Measurements from ENCODE around the gene MEX3B.
A peak's percentile ranks its signal among the peaks of the same experiment; 100 is the strongest.
"Not testable (repeated sequence)": the region's sequence is repeated elsewhere in the genome, so short reads cannot be mapped to it uniquely, and the experiment has no call there.

Gene MEX3B

DNA sequence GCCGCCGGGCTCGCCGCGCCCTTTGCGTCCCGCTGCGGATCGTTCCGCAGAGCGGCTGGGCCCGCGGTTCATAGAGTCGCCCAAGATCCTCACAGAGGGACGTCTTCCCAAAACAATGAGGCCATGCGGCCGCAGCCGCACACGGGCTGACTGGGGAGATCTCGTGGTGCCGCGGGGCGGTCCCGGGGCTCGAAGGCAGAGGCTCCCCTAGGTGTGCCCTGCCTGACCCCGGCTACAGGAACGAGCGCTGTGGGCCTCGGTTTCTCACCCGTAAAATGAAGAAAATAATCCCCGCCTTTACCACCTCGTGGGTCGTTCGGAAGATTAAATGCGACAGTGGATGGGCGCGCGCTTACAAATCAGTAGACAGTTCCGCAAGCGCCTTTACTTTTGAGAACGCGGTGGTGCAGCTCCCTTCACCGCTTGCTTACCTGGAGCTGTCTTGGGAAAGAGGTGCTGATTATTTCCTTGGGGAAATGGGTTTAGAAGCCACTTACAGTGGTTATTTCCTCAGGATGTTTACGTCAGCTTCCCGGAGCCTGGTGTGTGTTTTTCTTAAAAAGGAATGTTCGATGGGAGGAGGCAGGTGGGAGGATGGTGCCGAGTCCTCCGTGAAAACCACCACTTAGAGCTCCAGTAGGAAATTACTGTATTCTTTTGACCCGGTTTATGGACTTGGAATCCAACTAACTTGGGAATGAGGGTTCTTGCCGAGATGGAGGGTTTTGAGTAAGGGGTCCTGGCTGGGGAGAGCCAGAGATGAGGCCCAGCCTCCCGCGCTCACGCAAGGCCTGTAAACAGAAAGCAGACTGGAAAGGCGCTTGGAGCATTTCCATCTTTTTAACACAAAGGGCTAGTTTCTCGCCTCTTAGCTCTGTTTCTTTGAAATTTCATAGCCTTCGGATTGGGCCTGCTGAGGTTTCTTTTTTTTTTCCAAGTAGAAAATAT lies 1.9 kb upstream of the MEX3B start:
- no peak for DNase-seq

- peak; percentile 94 to 95 for DNase-seq
Observed at GRCh38 chr15:82046666-82047452, 1.0 kb upstream of the MEX3B start.

DNA sequence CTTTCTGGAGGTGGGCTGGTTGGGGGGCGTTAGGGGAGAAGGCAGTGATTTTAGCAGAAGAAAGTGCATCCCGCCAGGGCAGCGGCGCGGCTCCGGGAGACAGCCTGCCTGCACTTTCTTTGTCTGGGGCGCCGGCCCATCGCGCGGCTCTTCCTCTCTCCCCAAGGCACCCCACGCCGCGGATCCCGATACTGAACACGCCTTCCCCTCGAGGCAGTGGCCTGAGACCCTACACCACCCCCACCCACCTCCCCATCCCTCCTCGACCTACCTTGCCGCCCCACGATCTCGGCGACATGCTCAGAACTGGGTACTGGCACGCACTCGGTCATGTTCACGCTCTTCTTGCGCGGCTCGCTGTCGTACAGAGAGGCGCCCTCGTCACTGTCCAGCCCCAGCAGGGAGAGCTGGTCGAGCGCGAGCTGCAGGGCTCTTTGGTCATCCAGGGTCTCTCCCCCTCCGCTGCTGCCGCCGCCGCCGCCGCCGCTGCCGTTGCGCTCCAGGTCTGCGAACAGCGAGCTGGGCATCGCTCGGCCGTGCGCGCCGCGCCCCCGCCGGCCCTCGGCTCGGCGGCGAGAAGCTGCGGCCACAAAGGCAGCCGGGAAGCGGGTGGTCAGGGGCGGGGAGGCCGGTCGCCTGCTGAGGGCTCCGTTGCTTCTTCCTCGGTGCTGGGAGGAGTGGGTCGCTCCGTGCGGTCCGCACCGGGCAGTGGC lies 483 bp downstream of the MEX3B start:
- peak; percentile 23 to 44 for DNase-seq

- DNase-seq = peak; percentile 33 to 43
Observed at GRCh38 chr15:82044373-82045178, 1.2 kb downstream of the MEX3B start.

DNA sequence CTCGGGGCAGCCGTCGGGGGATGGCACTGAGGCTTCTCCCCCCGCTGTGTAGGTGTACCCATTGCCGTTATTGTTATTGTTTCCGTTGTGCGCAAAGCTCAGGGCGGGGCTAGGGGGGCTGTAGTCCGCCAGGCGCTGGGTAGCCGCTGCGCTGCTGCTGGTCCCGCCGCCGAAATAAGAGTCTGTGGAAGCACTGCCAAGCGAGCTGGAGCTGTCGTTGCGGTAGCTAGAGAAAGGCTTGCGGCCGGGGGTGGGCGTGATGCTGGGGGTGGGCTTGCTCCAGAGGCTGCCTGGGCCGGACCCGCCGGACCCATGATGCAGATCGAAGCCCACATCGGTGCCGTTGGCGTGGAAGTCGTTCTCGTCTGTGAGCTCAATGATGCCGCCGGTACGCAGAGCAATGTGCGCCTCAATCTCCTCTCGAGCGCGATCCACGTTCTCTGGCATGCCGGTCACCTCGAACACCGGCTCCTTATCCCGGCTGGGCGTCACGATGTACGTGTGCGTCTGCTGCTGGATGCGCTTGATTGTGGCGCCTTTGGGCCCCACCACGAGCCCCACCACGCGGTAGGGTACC lies 1.9 kb downstream of the MEX3B start:
- DNase-seq = no peak

DNA sequence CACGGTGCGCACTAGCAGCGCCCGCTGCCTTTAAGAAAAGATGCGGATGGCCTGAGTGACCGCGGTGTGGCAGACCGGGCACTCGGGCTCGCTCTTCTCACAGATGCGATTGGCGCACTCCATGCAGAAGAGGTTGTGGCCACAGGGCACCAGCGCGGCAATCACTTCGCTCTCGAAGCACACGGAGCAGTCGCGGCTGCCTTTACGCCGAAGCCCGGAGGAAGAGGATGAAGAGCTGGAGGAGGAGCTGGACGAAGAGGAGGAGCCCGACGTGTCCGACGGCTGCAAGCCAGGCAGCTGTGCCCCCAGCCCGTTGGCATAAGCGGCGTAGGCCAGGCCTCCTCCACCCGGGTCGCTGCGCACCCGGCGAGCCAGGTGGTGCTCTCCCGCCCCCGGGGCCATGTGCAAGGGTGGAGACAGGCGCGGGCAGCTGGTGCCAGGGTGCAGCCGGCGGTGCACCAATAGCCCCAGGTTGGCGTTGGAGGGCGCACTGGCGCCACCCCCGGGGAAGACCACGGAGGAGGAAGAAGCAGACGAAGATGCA lies 2.6 kb downstream of the MEX3B start:
- peak in 1 of 2 experiments; percentile 57 for DNase-seq

GRCh38 chr15:82040862-82041261 lies 5.0 kb downstream of the MEX3B start:
- peak in 1 of 2 experiments; percentile 32 for DNase-seq

DNA sequence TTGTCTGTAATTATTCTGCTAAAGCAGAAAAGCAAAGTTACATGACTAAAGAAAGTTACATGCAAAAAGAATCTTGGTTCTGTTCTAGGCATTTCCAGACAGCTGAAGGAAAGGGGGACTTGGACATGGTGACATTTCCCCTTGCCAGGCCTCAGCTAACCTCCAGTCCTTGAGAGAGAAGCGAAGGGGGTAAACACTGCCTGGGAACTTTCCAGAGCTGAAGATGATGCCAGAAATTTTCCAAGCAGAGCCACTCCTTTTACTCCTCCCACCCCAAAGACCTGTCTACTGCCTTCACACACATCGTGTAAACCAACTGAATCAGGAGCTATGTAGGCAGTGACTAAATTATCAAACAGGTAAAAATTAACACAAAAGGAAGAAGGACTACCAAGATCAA lies 5.4 kb downstream of the MEX3B start:
- DNase-seq = no peak

DNA sequence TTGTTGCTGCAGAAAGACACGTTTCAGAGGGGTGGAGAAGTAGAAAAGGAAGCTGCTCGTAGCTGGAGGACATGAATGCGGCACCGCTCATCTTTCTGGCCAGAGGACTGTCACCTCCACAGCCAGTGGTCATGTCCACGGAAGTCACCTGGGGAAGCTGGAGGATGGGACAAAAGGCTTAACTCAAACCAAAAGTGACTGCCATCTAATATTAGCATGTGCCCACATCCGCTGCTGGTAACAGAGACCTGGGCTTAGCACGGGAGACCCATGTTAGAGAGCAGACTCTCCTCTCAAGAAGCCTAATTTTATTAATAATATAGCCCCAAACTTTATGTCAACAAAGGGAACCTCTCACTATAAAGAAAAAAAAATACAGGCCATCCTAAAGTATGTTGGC lies 5.9 kb downstream of the MEX3B start:
- DNase-seq = no peak

GRCh38 chr15:82036461-82036860 lies 9.4 kb downstream of the MEX3B start:
- no peak for DNase-seq

DNA sequence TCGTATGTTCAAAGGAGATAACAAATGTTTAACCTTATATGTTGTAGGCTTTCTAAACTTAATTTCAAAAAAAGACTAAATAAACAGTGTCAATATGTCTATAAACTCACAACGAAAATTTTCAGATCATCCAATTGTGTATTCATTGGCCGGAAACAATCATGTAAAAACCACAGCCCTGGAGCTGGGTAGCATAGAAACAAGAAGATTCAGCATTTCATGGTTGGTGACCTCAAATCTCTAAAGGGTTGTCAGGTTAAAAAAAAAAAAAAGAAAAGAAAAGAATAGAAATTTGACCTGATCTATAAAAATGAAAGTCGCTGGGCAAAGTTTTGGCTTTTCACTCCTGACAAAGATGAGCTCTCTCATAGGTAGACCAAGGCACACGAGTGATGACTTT lies 13.9 kb downstream of the MEX3B start:
- DNase-seq = no peak

GRCh38 chr15:82030176-82030575 lies 15.6 kb downstream of the MEX3B start:
- DNase-seq = no peak

DNA sequence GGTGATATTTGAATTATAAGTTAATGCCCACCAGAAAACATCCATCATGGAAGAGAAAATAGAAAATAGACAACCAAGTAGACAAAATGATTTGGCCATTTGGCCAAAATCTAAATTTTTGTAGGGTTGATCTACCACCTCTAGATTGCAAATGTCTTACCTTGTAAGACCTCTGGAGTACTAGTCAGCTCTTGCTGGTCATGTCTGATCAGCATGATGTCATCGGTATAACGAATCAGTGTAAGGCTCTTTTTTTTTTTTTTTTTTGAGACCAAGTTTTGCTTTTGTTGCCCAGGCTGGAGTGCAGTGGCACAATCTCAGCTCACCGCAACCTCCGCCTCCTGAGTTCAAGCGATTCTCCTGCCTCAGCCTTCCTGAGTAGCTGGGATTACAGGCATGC lies 17.7 kb downstream of the MEX3B start:
- not testable (repeated sequence) for DNase-seq

DNA sequence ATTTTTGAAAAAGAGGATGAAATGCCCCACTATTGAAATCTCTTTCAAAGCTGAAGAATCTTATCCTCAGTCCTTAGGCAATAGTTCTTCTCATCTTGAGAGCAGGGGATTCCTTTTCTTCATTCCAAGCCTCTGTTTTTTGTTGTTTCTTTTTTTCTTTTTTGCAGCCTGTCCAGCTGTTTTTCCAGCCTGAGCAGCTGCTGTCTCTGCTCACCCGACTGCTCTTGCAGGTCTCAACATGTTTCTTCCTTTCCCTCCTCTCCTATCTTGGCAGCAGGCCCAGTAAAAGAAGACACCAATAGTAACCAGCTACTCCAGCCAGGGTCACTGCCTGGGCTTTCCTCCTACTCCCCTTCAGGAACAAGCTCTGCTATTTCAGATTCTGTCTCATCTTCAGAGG lies 23.8 kb downstream of the MEX3B start:
- DNase-seq = peak; percentile 54 to 83

- DNase-seq = peak in 1 of 2 experiments; percentile 19
Observed at GRCh38 chr15:82020625-82021394, 25.0 kb downstream of the MEX3B start.

- DNase-seq = no peak
Observed at GRCh38 chr15:82018201-82018600, 27.6 kb downstream of the MEX3B start.

DNA sequence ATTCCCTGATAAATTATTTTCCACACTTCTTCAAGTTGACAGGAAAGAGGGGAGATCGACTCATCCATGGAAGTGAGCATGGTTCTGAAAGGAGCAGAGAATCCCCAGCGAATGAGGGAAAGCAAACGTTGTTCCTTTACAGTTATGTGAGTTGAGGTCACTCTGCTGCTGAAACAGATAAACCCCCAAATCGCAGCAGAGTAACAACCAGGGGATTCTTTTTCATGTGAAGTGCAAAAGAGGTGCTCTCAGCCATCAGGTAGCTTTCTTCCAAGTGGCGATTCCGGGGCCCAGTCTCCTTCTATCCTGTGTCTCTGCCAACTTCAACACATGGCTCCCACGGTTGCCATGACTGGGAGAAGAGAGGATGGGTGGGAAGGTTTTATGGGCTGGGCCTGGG lies 28.2 kb downstream of the MEX3B start:
- DNase-seq = no peak

DNA sequence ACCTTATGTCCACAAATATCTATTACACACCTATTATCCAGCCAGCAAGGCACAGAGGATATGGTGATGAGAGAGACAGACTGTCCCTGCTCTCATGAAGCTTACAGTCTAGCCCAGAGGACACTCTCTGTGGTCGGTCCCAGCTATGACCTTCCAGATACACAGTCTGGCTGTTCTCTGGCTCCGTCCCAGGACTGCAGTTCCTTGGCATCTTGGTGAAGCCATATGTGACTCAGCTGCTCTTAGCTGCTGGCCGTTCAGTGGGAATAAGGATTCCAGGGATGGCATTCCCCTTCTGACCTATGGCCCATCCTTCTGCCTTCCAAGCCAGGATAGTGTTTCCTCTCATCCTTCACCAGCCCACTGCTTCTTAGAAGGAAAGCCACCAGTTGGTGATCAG lies 30.8 kb downstream of the MEX3B start:
- no peak for DNase-seq

DNA sequence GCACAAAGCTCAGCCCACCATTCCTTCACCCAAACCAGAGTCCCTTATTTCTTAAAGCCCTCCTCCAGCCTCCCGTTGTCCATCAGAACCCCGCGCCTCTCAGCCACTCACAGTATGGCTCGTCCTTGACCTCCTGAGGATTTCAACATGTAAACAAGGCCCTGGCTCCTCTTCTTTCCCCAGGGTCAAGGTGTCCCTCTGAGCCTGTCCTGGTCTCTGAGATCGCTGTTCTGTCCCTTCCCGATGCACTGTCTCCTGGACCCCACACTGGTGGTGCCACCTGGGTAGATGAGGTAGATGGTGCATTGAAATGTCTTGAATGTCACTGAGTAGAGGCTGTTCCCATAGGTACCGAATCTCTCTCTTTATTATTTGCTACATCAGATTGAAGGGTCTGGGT lies 32.9 kb downstream of the MEX3B start:
- no peak for DNase-seq

DNA sequence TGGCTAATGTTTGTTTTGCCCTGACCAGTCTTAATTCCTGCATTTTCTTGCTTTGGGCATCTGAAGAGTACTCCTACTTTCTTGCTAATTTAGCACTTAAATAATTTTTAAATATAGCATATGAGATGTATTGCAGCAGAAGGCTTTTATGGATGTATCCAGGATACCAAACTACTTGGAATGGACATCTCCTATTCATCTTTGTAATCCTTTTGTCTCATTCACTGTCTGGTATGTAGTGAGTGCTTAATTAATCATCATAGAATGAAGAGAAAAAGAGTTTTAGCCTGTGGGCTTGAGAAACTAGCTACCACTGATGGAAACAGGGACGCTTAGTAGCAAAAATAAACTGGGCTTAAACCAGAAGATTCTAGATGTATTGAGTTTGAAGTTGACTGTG lies 40.6 kb downstream of the MEX3B start:
- no peak for DNase-seq

DNA sequence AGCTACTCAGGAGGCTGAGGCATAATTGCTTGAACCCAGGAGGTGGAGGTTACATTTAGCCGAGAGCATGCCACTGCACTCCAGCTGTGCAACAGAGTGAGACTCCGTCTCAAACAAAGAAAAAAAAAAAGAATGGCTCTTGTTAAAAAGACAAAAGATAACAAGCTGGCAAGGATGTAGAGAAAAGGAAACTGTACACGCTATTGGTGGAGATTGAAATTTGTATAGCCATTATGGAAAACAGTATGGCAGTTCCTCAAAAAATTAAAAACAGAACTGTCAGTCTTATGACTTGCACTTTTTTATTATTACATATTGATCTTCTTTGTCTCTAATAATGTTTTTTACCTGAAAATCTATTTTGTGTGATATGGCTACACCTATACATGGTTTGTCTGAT lies 41.9 kb downstream of the MEX3B start:
- DNase-seq = no peak

Data from NCI-H524 (cell line).